A172 (cell line): ENCODE data around the gene FGF11. TPM values are rescaled to one million over a fixed set of nuclear protein-coding genes. Genes with fewer than 3 reads are reported as not detected.

Source experiments
- DNase-seq: peaks from one replicate; pipeline ENCODE4 v3.0.0-alpha.2; 2015; ENCODE audit warnings: low spot score
- total RNA-seq: library from RNA; depleted of rRNA; stranded (reverse); fragments of >200 nt; shearing (Covaris generic); gene quantifications from 2 replicates; pipeline ENCODE4 v1.2.3, GENCODE V29; 2014

FGF11 gene
- total RNA-seq, 1 experiment from 2014 or later: not detected

DNA sequence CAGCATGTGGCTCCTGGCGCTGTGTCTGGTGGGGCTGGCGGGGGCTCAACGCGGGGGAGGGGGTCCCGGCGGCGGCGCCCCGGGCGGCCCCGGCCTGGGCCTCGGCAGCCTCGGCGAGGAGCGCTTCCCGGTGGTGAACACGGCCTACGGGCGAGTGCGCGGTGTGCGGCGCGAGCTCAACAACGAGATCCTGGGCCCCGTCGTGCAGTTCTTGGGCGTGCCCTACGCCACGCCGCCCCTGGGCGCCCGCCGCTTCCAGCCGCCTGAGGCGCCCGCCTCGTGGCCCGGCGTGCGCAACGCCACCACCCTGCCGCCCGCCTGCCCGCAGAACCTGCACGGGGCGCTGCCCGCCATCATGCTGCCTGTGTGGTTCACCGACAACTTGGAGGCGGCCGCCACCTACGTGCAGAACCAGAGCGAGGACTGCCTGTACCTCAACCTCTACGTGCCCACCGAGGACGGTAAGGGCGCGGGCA, 31.0 kb upstream of the FGF11 start:
- no peak for DNase-seq

- DNase-seq: no peak
Observed at GRCh38 chr17:7408863-7409262, 30.4 kb upstream of the FGF11 start.

GRCh38 chr17:7409716-7410115, 29.6 kb upstream of the FGF11 start:
- no peak for DNase-seq

DNA sequence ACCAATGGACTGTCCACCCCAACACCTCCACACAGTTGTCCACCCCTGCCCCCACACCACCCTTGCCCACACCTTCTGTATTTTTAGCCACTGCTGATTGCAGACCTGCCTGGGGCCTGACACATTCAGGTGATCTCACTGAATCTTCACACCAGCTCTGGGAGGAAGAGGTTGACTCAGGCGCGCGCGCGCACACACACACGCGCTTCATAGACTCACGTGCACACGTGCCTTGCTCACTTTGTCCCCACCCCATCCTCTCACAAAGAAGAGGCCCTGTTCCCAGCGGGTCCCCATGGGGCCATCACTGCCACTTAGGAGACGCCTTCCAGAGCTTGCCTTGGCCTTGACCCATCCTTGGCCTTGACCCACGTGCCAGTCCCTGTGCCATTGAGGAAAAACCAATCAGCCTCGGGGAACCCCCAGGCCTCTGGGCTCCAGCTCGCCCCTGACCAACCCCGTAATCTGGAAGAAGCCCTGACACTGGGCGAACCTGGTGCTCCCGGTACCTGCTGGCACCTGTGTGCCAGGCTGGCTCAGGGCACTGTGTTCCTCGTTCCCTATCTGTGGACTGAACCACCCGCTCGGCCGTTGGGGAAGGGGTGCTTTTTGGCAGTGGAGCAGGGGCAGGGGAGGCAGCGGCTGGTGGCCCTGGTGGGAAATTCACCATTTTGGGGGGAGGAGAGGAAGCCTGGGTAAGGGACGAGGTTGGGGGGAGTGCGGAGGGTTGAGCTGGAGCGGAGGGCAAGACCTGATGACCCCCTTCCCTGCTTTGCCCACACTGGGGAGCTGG, 28.5 kb upstream of the FGF11 start:
- DNase-seq: no peak

DNA sequence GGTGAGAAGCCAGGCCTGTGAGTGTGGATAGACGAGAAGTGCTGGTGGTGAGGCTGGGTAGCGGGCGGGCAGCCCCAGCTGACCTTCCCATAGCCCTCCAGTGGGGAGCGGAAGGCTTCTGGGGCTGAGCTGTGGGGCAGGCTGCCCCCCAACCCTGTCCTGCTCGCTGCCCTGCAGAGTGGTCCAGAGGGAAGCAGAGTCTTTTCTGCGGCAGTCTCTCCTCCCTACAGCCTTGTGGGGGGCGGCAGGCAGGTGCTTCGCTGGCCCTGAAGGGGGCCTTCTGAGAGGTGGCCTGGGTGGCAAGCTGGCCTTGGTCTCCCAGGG, 27.9 kb upstream of the FGF11 start:
- no peak for DNase-seq

- DNase-seq: peak; percentile 78
Observed at GRCh38 chr17:7413346-7413985, 25.8 kb upstream of the FGF11 start.

DNA sequence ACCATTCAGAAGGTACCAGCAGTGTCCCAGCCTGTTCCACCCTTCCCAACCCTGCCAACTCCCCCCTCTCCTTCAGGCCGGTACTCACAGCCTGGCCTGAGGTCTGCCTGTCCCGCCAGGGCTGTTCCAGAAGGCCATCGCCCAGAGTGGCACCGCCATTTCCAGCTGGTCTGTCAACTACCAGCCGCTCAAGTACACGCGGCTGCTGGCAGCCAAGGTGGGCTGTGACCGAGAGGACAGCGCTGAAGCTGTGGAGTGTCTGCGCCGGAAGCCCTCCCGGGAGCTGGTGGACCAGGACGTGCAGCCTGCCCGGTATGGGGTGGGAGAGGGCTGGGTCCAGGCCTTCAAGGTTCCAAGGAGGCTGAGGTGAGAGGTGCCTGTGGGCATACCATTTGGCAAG, 24.5 kb upstream of the FGF11 start:
- DNase-seq: no peak

DNA sequence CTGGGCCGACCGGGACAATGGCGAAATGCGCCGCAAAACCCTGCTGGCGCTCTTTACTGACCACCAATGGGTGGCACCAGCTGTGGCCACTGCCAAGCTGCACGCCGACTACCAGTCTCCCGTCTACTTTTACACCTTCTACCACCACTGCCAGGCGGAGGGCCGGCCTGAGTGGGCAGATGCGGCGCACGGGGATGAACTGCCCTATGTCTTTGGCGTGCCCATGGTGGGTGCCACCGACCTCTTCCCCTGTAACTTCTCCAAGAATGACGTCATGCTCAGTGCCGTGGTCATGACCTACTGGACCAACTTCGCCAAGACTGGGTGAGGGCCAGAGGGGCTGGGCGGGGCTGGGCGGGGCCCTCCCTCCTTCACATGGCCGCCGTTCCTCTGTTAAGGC, 23.5 kb upstream of the FGF11 start:
- DNase-seq: no peak

DNA sequence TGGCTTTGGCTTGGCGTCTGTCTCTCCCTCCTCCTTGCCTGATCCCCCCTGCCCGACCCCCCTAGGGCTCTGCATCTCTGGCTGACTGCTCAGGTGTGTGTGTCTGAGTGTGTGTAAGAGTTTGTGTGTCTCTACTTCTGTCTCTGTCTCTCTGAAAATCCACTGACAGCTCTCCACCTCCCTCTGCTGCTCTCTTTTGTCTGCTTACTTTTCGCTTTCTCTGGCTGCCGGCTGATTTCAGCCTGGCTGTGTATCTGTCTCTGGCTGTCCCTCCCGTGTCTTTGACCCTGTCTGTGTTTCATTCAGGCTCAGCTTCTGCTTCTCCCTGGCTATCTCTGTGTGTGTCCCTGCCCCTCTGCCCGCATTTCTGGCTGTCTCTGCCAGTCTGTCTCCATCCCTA, 23.0 kb upstream of the FGF11 start:
- DNase-seq: no peak

- no peak for DNase-seq
Observed at GRCh38 chr17:7417056-7417655, 22.2 kb upstream of the FGF11 start.

DNA sequence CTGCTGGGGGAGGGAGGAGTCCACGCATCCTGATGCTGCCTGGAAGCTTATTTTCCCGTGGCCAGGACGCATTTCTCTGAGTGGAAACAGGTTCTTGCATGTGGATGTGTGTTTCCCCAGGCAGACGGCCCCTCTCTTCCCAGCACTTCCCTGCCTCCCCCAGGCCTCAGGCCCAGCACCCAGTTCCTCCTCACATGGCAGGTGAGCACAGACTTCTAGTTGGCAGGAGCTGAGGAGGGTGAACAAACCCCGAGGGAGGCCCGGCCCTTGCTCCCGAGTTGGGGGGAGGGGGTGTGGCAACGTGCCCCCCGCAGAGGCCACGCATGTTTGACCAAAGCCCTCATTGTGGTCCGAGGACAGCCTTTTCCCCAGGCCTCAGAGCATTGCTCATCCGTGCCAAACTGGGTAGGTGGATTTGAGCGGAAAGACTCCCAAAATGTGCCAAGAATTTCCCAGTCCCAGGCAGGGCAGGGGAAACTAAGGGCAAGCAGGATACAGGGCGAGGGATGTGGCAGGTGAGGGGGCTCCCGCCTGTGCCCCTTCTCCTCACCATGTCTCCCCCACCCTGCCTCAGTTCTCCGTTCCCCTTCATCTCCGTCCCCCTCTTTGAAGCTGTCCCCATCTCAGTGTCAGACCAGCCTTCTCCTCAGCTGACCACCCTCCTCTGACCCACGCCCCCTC, 20.7 kb upstream of the FGF11 start:
- DNase-seq: no peak

GRCh38 chr17:7419819-7420610, 19.3 kb upstream of the FGF11 start, which contains the start of gene SPEM1:
SPEM1 (plus strand) TSS chr17:7420324; CDS start chr17:7420385, 61 bp downstream.
- no peak for DNase-seq

- DNase-seq: no peak
Observed at GRCh38 chr17:7421186-7421585, 18.1 kb upstream of the FGF11 start.

DNA sequence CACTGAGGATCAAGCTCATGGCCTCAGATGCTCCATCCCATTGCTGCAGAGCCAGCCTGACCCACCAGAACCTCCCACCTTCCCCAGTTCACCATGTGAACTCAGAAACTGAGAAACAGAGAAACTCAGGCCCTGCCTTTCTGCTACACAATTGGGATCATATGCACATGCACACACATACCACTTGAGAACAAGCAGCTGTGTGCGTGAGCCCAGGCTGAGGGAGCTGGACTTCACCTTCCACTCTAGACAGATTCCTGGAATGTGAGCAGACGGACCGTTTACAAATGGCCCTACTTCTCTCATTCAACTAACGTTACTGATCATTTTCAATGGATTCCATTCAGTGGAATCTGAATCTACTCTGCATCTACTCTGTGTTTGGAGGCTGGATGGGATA, 15.6 kb upstream of the FGF11 start:
- DNase-seq: no peak

GRCh38 chr17:7425316-7425715, 14.0 kb upstream of the FGF11 start, which contains the start of gene SPEM2:
SPEM2 (plus strand) TSS chr17:7425616; CDS start chr17:7425689, 73 bp downstream.
- DNase-seq: no peak

DNA sequence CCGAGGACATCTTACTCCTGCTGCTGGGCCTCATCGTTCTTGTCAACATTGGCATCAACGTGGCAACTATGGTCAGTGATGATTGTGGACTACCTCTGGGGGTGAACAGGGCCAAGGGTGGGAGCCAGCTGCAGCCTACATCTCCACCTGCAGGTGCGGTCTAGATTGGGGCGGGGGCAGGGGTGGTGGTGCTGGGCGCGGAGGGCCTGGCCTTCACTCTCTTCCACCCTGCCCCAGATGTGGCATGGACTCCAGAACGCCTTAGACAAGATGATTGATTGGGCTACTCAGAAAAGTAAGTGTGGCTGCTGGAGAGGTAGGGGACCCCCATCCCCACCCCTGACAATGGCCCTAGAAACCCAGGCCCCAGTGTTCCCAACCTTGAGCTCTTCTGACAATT, 13.6 kb upstream of the FGF11 start:
- no peak for DNase-seq

DNA sequence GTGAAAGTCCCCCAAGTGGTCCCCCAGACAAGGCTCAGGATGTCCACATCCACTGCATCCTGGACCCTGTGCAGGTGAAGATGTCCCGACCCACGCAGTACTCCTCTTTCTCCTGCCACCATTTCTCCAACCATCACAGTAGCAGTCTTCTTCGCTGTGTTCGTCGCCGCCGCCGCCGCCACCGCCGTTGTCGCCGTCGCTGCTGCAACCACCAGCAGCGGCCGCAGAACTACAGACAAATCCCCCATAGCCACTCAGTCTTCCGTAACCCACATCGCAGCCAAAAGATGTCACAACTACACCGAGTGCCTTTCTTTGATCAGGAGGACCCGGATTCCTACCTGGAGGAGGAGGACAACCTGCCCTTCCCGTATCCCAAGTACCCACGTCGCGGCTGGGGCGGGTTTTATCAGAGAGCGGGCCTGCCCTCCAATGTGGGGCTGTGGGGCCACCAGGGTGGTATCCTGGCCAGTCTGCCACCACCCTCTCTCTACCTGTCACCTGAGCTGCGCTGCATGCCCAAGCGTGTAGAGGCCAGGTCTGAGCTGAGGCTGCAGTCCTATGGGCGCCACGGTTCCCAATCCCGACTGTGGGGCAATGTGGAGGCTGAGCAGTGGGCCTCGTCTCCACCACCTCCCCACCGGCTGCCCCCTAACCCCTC, 13.0 kb upstream of the FGF11 start:
- DNase-seq: no peak

GRCh38 chr17:7426896-7427489, 12.3 kb upstream of the FGF11 start:
- no peak for DNase-seq

DNA sequence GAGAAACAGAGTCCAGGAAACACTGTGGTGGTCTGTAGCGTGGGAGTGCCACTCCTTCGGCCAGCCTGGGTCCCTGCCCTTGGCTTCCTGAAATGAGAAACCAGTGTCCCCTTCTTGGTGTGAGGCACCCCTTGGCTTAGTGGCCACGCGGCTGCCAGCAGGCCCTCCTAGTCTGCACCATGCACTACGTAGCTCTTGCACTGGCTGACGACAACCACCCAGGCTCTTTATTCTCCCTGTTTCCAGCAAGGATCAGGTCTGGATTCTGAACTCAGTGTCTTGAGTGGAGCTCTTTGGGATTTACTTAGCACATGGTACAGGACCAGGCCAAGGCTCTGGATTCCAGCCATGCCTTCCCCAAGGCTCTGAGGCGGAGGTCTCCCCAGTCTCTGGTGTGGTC, 11.8 kb upstream of the FGF11 start:
- DNase-seq: no peak

- no peak for DNase-seq
Observed at GRCh38 chr17:7428557-7428956, 10.8 kb upstream of the FGF11 start, which contains the start of gene SPEM3. SPEM3 (plus strand) TSS chr17:7428857; CDS start chr17:7428903, 46 bp downstream.
